GM19468 (cell line): ENCODE results near the gene OMA1.

ENCODE experiments used
- ATAC-seq: cut with Tn5 transposase; IDR thresholded peaks from one replicate; pipeline ENCODE4 v1.9.1; 2021; ENCODE audit warnings: mild to moderate bottlenecking, moderate library complexity, moderate number of reproducible peaks; ENCODE audit not compliant: unreplicated experiment; ENCODE audit errors: extremely low read depth

OMA1 gene

GRCh38 chr1:58465825-58466629 lies 80.5 kb downstream of the OMA1 start:
- ATAC-seq: no peak

- no peak for ATAC-seq
Observed at GRCh38 chr1:58465176-58465575, 81.3 kb downstream of the OMA1 start.

GRCh38 chr1:58460469-58460868 lies 86.1 kb downstream of the OMA1 start:
- no peak for ATAC-seq

GRCh38 chr1:58459911-58460310 lies 86.6 kb downstream of the OMA1 start:
- ATAC-seq: no peak

- ATAC-seq: no peak
Observed at GRCh38 chr1:58457023-58457635, 89.4 kb downstream of the OMA1 start.

- no peak for ATAC-seq
Observed at GRCh38 chr1:58456470-58456869, 90.1 kb downstream of the OMA1 start.

- no peak for ATAC-seq
Observed at GRCh38 chr1:58454807-58455206, 91.7 kb downstream of the OMA1 start.

GRCh38 chr1:58454385-58454784 lies 92.1 kb downstream of the OMA1 start:
- no peak for ATAC-seq

- ATAC-seq: no peak
Observed at GRCh38 chr1:58451560-58452191, 94.8 kb downstream of the OMA1 start.

- ATAC-seq: no peak
Observed at GRCh38 chr1:58447886-58448285, 98.6 kb downstream of the OMA1 start.

- no peak for ATAC-seq
Observed at GRCh38 chr1:58447042-58447441, 99.5 kb downstream of the OMA1 start.

- ATAC-seq: no peak
Observed at GRCh38 chr1:58446368-58446767, 100.2 kb downstream of the OMA1 start.

GRCh38 chr1:58443986-58444868 lies 102.3 kb downstream of the OMA1 start:
- ATAC-seq: no peak

- ATAC-seq: no peak
Observed at GRCh38 chr1:58442114-58442513, 104.4 kb downstream of the OMA1 start.

GRCh38 chr1:58441699-58442098 lies 104.8 kb downstream of the OMA1 start:
- ATAC-seq: no peak

- ATAC-seq: no peak
Observed at GRCh38 chr1:58440696-58441095, 105.8 kb downstream of the OMA1 start.

- no peak for ATAC-seq
Observed at GRCh38 chr1:58439946-58440345, 106.6 kb downstream of the OMA1 start.

GRCh38 chr1:58438468-58438867 lies 108.1 kb downstream of the OMA1 start:
- no peak for ATAC-seq

- ATAC-seq: no peak
Observed at GRCh38 chr1:58437623-58438022, 108.9 kb downstream of the OMA1 start.

- no peak for ATAC-seq
Observed at GRCh38 chr1:58436615-58437297, 109.8 kb downstream of the OMA1 start.
